ENCODE data around the gene TP73.

Gene TP73

GRCh38 chr1:3773572-3774275 is 121.4 kb downstream of the TP73 start:
- Histone ChIP-seq H3K9ac (ENCODE audit: low read length) (no peak overlapping the region), H3K4me3 (ENCODE audit: low read length) (no peak overlapping the region), H3K9me3 (ENCODE audit: control insufficient read depth, low read length) (no peaks in the 10 kb centered on the region), H3K36me3 (ENCODE audit: control insufficient read depth, insufficient read depth, low read length) (no peaks in the 10 kb centered on the region), H3K4me1 (ENCODE audit: control insufficient read depth, insufficient read depth, low read length) (peaks cover 23% of the 10 kb centered on the region), H3K27me3 (ENCODE audit: control insufficient read depth, insufficient read depth, low read length) (peaks cover 22% of the 10 kb centered on the region)

GRCh38 chr1:3774276-3774945 is 122.1 kb downstream of the TP73 start:
- H3K9ac ChIP-seq (ENCODE audit: low read length): no peak overlapping the region
- no peak overlapping the region for H3K4me3 ChIP-seq (ENCODE audit: low read length)
- peaks cover 23% of the 10 kb centered on the region for H3K4me1 ChIP-seq (ENCODE audit: control insufficient read depth, insufficient read depth, low read length)
- peaks cover 22% of the 10 kb centered on the region for H3K27me3 ChIP-seq (ENCODE audit: control insufficient read depth, insufficient read depth, low read length)
- no peaks in the 10 kb centered on the region for H3K9me3 ChIP-seq (ENCODE audit: control insufficient read depth, low read length)
- no peaks in the 10 kb centered on the region for H3K36me3 ChIP-seq (ENCODE audit: control insufficient read depth, insufficient read depth, low read length)

- Histone ChIP-seq H3K4me3 (ENCODE audit: low read length) (no peak overlapping the region), H3K4me1 (ENCODE audit: control insufficient read depth, insufficient read depth, low read length) (peaks cover 23% of the 10 kb centered on the region)
Measured at GRCh38 chr1:3774946-3775489, 122.7 kb downstream of the TP73 start.

GRCh38 chr1:3775490-3776230 is 123.3 kb downstream of the TP73 start:
- Histone ChIP-seq H3K9ac (ENCODE audit: low read length) (no peak overlapping the region), H3K36me3 (ENCODE audit: control insufficient read depth, insufficient read depth, low read length) (no peaks in the 10 kb centered on the region), H3K4me1 (ENCODE audit: control insufficient read depth, insufficient read depth, low read length) (peaks cover 23% of the 10 kb centered on the region), H3K9me3 (ENCODE audit: control insufficient read depth, low read length) (no peaks in the 10 kb centered on the region), H3K4me3 (ENCODE audit: low read length) (no peak overlapping the region), H3K27me3 (ENCODE audit: control insufficient read depth, insufficient read depth, low read length) (peaks cover 14% of the 10 kb centered on the region)

More at GRCh38 chr1:3774946-3775489, 122.7 kb downstream of the TP73 start:
- Histone ChIP-seq H3K9ac (ENCODE audit: low read length) (no peak overlapping the region), H3K36me3 (ENCODE audit: control insufficient read depth, insufficient read depth, low read length) (no peaks in the 10 kb centered on the region), H3K9me3 (ENCODE audit: control insufficient read depth, low read length) (no peaks in the 10 kb centered on the region), H3K27me3 (ENCODE audit: control insufficient read depth, insufficient read depth, low read length) (peaks cover 21% of the 10 kb centered on the region)

- Histone ChIP-seq H3K4me3 (ENCODE audit: low read length) (no peak overlapping the region), H3K4me1 (ENCODE audit: control insufficient read depth, insufficient read depth, low read length) (peaks cover 21% of the 10 kb centered on the region)
Measured at GRCh38 chr1:3776231-3776961, 124.1 kb downstream of the TP73 start.

GRCh38 chr1:3777078-3777547 is 124.8 kb downstream of the TP73 start:
- Histone ChIP-seq H3K9me3 (ENCODE audit: control insufficient read depth, low read length) (no peaks in the 10 kb centered on the region), H3K27me3 (ENCODE audit: control insufficient read depth, insufficient read depth, low read length) (peaks cover 3% of the 10 kb centered on the region), H3K4me1 (ENCODE audit: control insufficient read depth, insufficient read depth, low read length) (peaks cover 15% of the 10 kb centered on the region), H3K4me3 (ENCODE audit: low read length) (no peak overlapping the region), H3K9ac (ENCODE audit: low read length) (no peak overlapping the region), H3K36me3 (ENCODE audit: control insufficient read depth, insufficient read depth, low read length) (peaks cover 5% of the 10 kb centered on the region)

More at GRCh38 chr1:3776231-3776961, 124.1 kb downstream of the TP73 start:
- H3K27me3 ChIP-seq (ENCODE audit: control insufficient read depth, insufficient read depth, low read length): peaks cover 8% of the 10 kb centered on the region
- no peak overlapping the region for H3K9ac ChIP-seq (ENCODE audit: low read length)
- H3K36me3 ChIP-seq (ENCODE audit: control insufficient read depth, insufficient read depth, low read length): peaks cover 5% of the 10 kb centered on the region
- no peaks in the 10 kb centered on the region for H3K9me3 ChIP-seq (ENCODE audit: control insufficient read depth, low read length)

GRCh38 chr1:3777647-3778589 is 125.6 kb downstream of the TP73 start:
- Histone ChIP-seq H3K4me1 (ENCODE audit: control insufficient read depth, insufficient read depth, low read length) (peaks cover 13% of the 10 kb centered on the region), H3K36me3 (ENCODE audit: control insufficient read depth, insufficient read depth, low read length) (peaks cover 5% of the 10 kb centered on the region), H3K27me3 (ENCODE audit: control insufficient read depth, insufficient read depth, low read length) (peaks cover 3% of the 10 kb centered on the region), H3K9me3 (ENCODE audit: control insufficient read depth, low read length) (no peaks in the 10 kb centered on the region), H3K4me3 (ENCODE audit: low read length) (no peak overlapping the region), H3K9ac (ENCODE audit: low read length) (no peak overlapping the region)

- no peak overlapping the region for H3K9ac ChIP-seq (ENCODE audit: low read length)
- peaks cover 5% of the 10 kb centered on the region for H3K36me3 ChIP-seq (ENCODE audit: control insufficient read depth, insufficient read depth, low read length)
- H3K9me3 ChIP-seq (ENCODE audit: control insufficient read depth, low read length): no peaks in the 10 kb centered on the region
- no peak overlapping the region for H3K4me3 ChIP-seq (ENCODE audit: low read length)
- peaks cover 8% of the 10 kb centered on the region for H3K4me1 ChIP-seq (ENCODE audit: control insufficient read depth, insufficient read depth, low read length)
- peaks cover 3% of the 10 kb centered on the region for H3K27me3 ChIP-seq (ENCODE audit: control insufficient read depth, insufficient read depth, low read length)
Measured at GRCh38 chr1:3778590-3779264, 126.4 kb downstream of the TP73 start.

- Histone ChIP-seq H3K36me3 (ENCODE audit: control insufficient read depth, insufficient read depth, low read length) (peaks cover 5% of the 10 kb centered on the region), H3K4me3 (ENCODE audit: low read length) (no peak overlapping the region), H3K4me1 (ENCODE audit: control insufficient read depth, insufficient read depth, low read length) (peaks cover 8% of the 10 kb centered on the region), H3K27me3 (ENCODE audit: control insufficient read depth, insufficient read depth, low read length) (no peaks in the 10 kb centered on the region), H3K9me3 (ENCODE audit: control insufficient read depth, low read length) (no peaks in the 10 kb centered on the region), H3K9ac (ENCODE audit: low read length) (no peak overlapping the region)
Measured at GRCh38 chr1:3779265-3779911, 127.1 kb downstream of the TP73 start.

GRCh38 chr1:3779912-3780416 is 127.6 kb downstream of the TP73 start:
- H3K36me3 ChIP-seq (ENCODE audit: control insufficient read depth, insufficient read depth, low read length): peaks cover 7% of the 10 kb centered on the region
- no peaks in the 10 kb centered on the region for H3K27me3 ChIP-seq (ENCODE audit: control insufficient read depth, insufficient read depth, low read length)
- no peak overlapping the region for H3K4me3 ChIP-seq (ENCODE audit: low read length)
- H3K4me1 ChIP-seq (ENCODE audit: control insufficient read depth, insufficient read depth, low read length): peaks cover 8% of the 10 kb centered on the region
- H3K9me3 ChIP-seq (ENCODE audit: control insufficient read depth, low read length): no peaks in the 10 kb centered on the region
- no peak overlapping the region for H3K9ac ChIP-seq (ENCODE audit: low read length)

All from mucosa of stomach (tissue), 1 donor.